Skeletal muscle tissue (tissue), 4 donors: ENCODE results near the gene RIN1. TPM values are rescaled to one million over a fixed set of nuclear protein-coding genes. Genes with fewer than 3 reads are reported as not detected.
A peak's percentile ranks its signal among the peaks of the same experiment; 100 is the strongest.

Experiments used
- H3K27ac ChIP-seq: one replicate; pipeline ENCODE4 v1.7.0; 2013; ENCODE audit warnings: mild to moderate bottlenecking, low read depth, low read length, inconsistent platforms
- H3K27me3 ChIP-seq, 3 donors: one replicate each; pipeline ENCODE4 v1.7.0; 2013; ENCODE audit warnings: low read length in 3 of 3; ENCODE audit not compliant: control insufficient read depth in 3 of 3, insufficient read depth in 3 of 3
- H3K36me3 ChIP-seq, 3 donors: one replicate each; pipeline ENCODE4 v1.7.0; 2013; ENCODE audit warnings: low read length in 3 of 3; ENCODE audit not compliant: control insufficient read depth in 3 of 3, insufficient read depth in 3 of 3
- H3K4me1 ChIP-seq, 3 donors: one replicate each; pipeline ENCODE4 v1.7.0; 2013; ENCODE audit warnings: low read length in 3 of 3, mild to moderate bottlenecking in 3 of 3; ENCODE audit not compliant: control insufficient read depth in 3 of 3, insufficient read depth in 3 of 3
- H3K4me3 ChIP-seq, 3 donors: one replicate each; pipeline ENCODE4 v1.7.0; 2013; ENCODE audit warnings: low read length in 3 of 3
- H3K9ac ChIP-seq, 3 donors: one replicate each; pipeline ENCODE4 v1.7.0; 2013; ENCODE audit warnings: low read length in 3 of 3, mild to moderate bottlenecking in 3 of 3, moderate library complexity in 2 of 3, low read depth in 1 of 3
- H3K9me3 ChIP-seq, 3 donors: one replicate each; pipeline ENCODE4 v1.7.0; 2013; ENCODE audit warnings: low read length in 3 of 3; ENCODE audit not compliant: control insufficient read depth in 3 of 3
- total RNA-seq: library from RNA; depleted of rRNA; stranded (reverse); fragments of >200 nt; gene quantifications from one replicate; pipeline ENCODE4 v1.2.3, GENCODE V29; 2014
- donor health status: Osteomylitis.

The RIN1 gene
- total RNA-seq, 1 donor from 2014 or later, result 5.7 TPM

GRCh38 chr11:66289548-66290329 lies 46.5 kb downstream of the RIN1 start:
- Histone ChIP-seq H3K36me3 (peaks cover 10 to 14% (median 11%) of the 10 kb centered on the region in 3 donors), H3K27ac (peak overlapping the region; percentile 96), H3K4me1 (peaks cover 16 to 50% (median 40%) of the 10 kb centered on the region in 3 donors), H3K9ac (peak overlapping the region; percentile 69 to 83 (median 76)), H3K4me3 (peak overlapping the region; percentile 93 to 99 (median 95)), H3K27me3 (peaks cover 28 to 33% (median 30%) of the 10 kb centered on the region in 3 donors), H3K9me3 (no peaks in the 10 kb centered on the region)

DNA sequence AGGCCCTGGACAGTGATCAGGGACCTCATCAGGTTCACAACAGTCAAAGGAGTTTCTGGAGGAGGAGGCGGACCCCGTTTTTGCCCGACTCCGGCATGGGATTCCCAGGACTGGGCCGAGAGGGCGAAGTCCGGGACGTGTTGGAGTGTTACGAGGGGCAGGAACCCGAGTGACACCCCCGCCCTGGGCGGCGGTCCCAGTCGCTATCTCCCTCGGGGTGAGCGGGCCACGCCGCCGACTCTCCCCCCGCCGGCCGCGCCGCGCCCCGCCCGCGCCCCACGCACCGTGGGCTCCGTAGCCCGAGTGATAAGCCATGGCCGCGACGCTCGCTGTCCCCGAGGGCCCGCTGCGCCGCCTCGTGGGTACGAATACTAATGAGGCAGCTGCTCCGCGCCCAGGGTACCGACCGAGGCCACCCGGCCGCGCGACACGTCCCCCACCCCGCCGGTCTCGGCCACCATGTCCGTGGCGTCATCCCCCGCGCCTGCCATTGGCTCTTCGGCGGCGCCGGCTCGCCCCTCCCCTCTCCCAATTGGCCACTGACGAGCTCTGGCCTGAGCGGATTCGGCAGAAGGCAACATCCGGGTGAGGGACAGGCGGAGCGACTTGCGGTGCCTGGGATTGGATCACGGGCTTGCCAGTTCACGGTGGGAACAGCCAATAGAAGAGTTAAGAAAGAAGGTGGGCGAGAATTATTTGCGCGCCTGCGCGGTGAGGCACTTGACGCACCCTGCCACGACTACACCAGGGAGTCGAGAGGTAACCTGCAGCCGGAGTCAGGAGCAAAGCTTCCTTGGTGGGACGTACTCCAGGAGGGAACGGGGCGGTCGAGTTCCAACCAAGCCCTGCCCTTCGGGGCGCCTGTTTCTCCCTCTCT lies 47.3 kb downstream of the RIN1 start, which contains the start of gene YIF1A:
Gene YIF1A (minus strand): TSS at position 473 of the 877 bp plus-strand sequence. CDS start 158 bp downstream, at position 315.
- H3K4me3 ChIP-seq, result peak within 1 kb of the TSS; percentile 93 to 99 (median 95)
- H3K4me1 ChIP-seq, result peaks cover 16 to 50% (median 40%) of the 10 kb centered on the region in 3 donors
- peak within 1 kb of the TSS; percentile 96 for H3K27ac ChIP-seq
- H3K9me3 ChIP-seq, result no peaks in the 10 kb centered on the region
- peaks cover 17 to 21% (median 17%) of the 10 kb centered on the region in 3 donors for H3K36me3 ChIP-seq
- peak within 1 kb of the TSS; percentile 86 to 93 (median 92) for H3K9ac ChIP-seq
- H3K27me3 ChIP-seq, result peaks cover 19 to 25% (median 22%) of the 10 kb centered on the region in 3 donors

- Histone ChIP-seq H3K4me3 (peak overlapping the region; percentile 84 to 91 (median 91)), H3K27ac (peak overlapping the region; percentile 96), H3K36me3 (peaks cover 17 to 21% (median 20%) of the 10 kb centered on the region in 3 donors), H3K9ac (peak overlapping the region; percentile 86 to 93 (median 92)), H3K9me3 (no peaks in the 10 kb centered on the region), H3K4me1 (peaks cover 16 to 50% (median 40%) of the 10 kb centered on the region in 3 donors), H3K27me3 (peaks cover 13 to 16% (median 16%) of the 10 kb centered on the region in 3 donors)
Observed at GRCh38 chr11:66287889-66288670, 48.2 kb downstream of the RIN1 start.

DNA sequence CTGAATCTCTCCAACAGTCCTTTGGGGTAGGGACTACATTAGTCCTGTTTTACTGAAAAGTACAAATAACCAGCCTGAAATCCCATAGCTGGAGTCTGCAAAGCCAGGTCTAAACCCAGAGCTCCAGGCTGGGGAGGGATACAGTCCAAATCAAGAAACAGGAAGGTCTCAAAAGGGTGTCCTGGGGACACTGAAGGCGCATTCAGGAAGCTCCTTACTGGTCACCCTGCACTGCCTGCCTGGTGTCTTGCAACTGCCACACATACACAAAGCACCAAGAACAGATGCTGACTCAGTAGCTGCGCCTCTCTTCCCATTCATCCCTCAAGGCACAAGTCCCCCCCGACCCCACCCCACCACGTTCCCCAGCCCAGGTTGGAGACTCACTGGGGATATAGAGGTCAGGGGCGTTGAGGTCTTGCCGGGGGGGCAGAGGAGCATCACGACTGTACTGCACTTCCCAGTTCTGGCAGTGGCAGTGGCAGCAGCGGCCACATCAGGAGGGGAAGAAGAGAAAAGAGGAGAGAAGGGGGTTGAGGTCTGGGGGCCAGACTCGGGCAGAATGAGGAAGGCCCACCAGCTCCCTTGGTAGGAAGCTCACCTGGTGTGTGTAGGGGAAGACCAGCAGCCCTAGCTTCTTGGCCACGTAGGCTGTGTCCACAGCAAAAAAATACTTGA lies 48.9 kb downstream of the RIN1 start:
- H3K4me1 ChIP-seq, result peaks cover 20 to 56% (median 45%) of the 10 kb centered on the region in 3 donors
- H3K4me3 ChIP-seq, result peak overlapping the region; percentile 84 to 91 (median 91)
- H3K9me3 ChIP-seq, result no peaks in the 10 kb centered on the region
- H3K27ac ChIP-seq, result no peak overlapping the region
- peak overlapping the region in 1 of 3 donors; percentile 92 for H3K9ac ChIP-seq
- peaks cover 5 to 13% (median 9%) of the 10 kb centered on the region in 3 donors for H3K27me3 ChIP-seq
- H3K36me3 ChIP-seq, result peaks cover 17 to 21% (median 20%) of the 10 kb centered on the region in 3 donors

DNA sequence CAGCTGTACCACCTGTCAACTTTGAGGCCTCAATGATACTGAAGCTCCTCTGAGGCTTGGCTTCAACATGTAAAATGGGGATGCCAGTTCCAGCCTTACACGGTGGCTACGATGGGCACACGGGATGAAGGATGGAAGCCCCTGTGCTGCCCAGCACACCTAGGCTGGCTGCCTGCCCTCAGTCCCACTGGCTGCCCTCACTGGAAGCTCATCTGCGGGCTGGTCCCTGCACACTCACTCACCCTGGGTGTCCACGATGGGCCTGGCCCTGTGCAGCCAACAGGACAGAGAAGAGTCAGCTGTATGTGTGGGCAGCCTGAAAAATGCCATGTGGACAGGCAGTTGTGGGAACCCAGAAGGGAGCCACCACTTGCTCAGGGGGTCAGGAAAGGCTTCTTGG lies 49.5 kb downstream of the RIN1 start:
- H3K36me3 ChIP-seq, result peaks cover 17 to 21% (median 20%) of the 10 kb centered on the region in 3 donors
- H3K4me1 ChIP-seq, result peaks cover 20 to 51% (median 45%) of the 10 kb centered on the region in 3 donors

DNA sequence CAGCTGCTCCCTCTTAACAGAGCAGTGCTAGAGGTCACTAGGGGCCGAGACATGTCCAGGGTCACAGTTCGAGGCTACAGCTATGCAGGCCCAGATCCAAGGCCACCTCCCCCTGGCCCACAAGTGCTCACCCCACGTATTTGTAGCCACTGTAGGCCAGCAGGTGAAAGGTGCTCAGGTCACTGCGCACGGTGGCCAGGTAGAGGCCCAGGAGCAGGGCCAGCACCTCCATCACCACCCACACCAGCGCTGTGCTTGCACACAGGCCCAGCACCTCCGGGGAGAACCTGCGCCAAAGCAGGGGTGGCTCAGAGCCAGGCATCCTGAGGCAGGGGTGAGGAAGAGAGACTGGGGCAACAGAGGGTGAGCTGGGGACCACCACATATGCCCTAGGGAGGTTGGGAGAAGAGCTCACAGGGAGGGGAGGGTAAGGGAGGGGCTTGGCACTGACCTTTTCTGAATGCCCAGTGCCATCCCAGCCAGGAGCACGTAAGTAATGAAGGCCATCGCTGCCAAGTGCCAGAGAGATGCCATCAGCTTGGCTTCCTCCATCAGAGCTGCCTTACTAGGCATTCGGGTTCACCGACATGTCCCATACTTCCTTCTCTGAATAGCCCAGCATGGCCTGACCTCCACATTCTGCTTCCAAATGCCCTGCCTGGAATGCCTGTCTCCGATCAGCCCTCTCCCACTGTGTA lies 50.8 kb downstream of the RIN1 start:
- no peaks in the 10 kb centered on the region for H3K9me3 ChIP-seq

More for the DNA sequence above, 49.5 kb downstream of the RIN1 start:
- peaks cover 0 to 11% (median 6%) of the 10 kb centered on the region in 3 donors for H3K27me3 ChIP-seq
- no peak overlapping the region for H3K27ac ChIP-seq
- H3K9me3 ChIP-seq, result no peaks in the 10 kb centered on the region
- peak overlapping the region in 1 of 3 donors; percentile 45 for H3K9ac ChIP-seq
- no peak overlapping the region for H3K4me3 ChIP-seq

GRCh38 chr11:66284526-66285078 lies 51.6 kb downstream of the RIN1 start:
- Histone ChIP-seq H3K36me3 (peaks cover 17 to 21% (median 20%) of the 10 kb centered on the region in 3 donors), H3K4me3 (no peak overlapping the region), H3K9ac (no peak overlapping the region), H3K27ac (no peak overlapping the region), H3K9me3 (no peaks in the 10 kb centered on the region), H3K4me1 (peaks cover 17 to 44% (median 38%) of the 10 kb centered on the region in 3 donors), H3K27me3 (peaks cover 3 to 22% (median 5%) of the 10 kb centered on the region in 3 donors)

More for the DNA sequence above, 50.8 kb downstream of the RIN1 start:
- peaks cover 0 to 14% (median 0%) of the 10 kb centered on the region in 3 donors for H3K27me3 ChIP-seq
- H3K4me1 ChIP-seq, result peaks cover 20 to 51% (median 45%) of the 10 kb centered on the region in 3 donors
- H3K4me3 ChIP-seq, result no peak overlapping the region
- peaks cover 17 to 21% (median 20%) of the 10 kb centered on the region in 3 donors for H3K36me3 ChIP-seq
- no peak overlapping the region for H3K27ac ChIP-seq
- H3K9ac ChIP-seq, result peak overlapping the region in 1 of 3 donors; percentile 40

- H3K27ac ChIP-seq, result no peak overlapping the region
- peaks cover 15 to 40% (median 35%) of the 10 kb centered on the region in 3 donors for H3K4me1 ChIP-seq
- H3K9me3 ChIP-seq, result no peaks in the 10 kb centered on the region
- H3K4me3 ChIP-seq, result no peak overlapping the region
- peaks cover 3 to 27% (median 8%) of the 10 kb centered on the region in 3 donors for H3K27me3 ChIP-seq
- H3K9ac ChIP-seq, result no peak overlapping the region
- H3K36me3 ChIP-seq, result peaks cover 17 to 21% (median 20%) of the 10 kb centered on the region in 3 donors
Observed at GRCh38 chr11:66283461-66284105, 52.7 kb downstream of the RIN1 start.
